ENCODE data around the gene TPCN1. TPM values are rescaled to one million over a fixed set of nuclear protein-coding genes. Genes with fewer than 3 reads are reported as not detected.

The TPCN1 gene
- total and polyA plus RNA-seq, 9 donors = 28.0 to 65.6 (median 47.6) TPM

- no peaks in the 10 kb centered on the region for H3K9me3 ChIP-seq
- no peak overlapping the region for H3K27ac ChIP-seq
- DNase-seq = no peak
- H3K4me1 ChIP-seq (ENCODE audit: insufficient read depth) = peaks cover 9% of the 10 kb centered on the region
- no peak for TF ChIP-seq EP300 (IDR thresholded peaks at IDR 0.05)
- no peak for TF ChIP-seq POLR2A (IDR thresholded peaks at IDR 0.05)
- TF ChIP-seq CTCF (IDR thresholded peaks at IDR 0.05) = no peak
- H3K36me3 ChIP-seq = no peaks in the 10 kb centered on the region
- H3K4me3 ChIP-seq = peak overlapping the region; percentile 38
- 0% methylated on average over 23 of the region's 23 CpGs for WGBS, 3 donors
- intact Hi-C loops (cut with DNase I) = loop anchor here in 1 of 4 donors (2.0 kb wide), 1 partner anchor 48 kb away; no protein-coding TSS in a partner anchor
- no peaks in the 10 kb centered on the region for H3K27me3 ChIP-seq
Measured at GRCh38 chr12:113220593-113221180, 577 bp upstream of the TPCN1 start.

- TF ChIP-seq POLR2A (IDR thresholded peaks at IDR 0.05) = no peak
- no peak for TF ChIP-seq EP300 (IDR thresholded peaks at IDR 0.05)
- no peak for TF ChIP-seq CTCF (IDR thresholded peaks at IDR 0.05)
- Histone ChIP-seq H3K27ac (peak overlapping the region; percentile 76 to 84), H3K9me3 (no peaks in the 10 kb centered on the region), H3K4me1 (ENCODE audit: insufficient read depth) (peaks cover 11% of the 10 kb centered on the region), H3K36me3 (no peaks in the 10 kb centered on the region), H3K27me3 (no peaks in the 10 kb centered on the region), H3K4me3 (peak overlapping the region; percentile 91)
- WGBS, 3 donors = 6 to 12% (median 8%) methylated on average over 12 of the region's 12 CpGs
- no peak for DNase-seq
- intact Hi-C loops (cut with DNase I) = loop anchor here in 1 of 4 donors (2.0 kb wide), 1 partner anchor 47 kb away; no protein-coding TSS in a partner anchor
Measured at GRCh38 chr12:113221997-113222729, 899 bp downstream of the TPCN1 start.

GRCh38 chr12:113222730-113223531 lies 1.7 kb downstream of the TPCN1 start:
- peaks cover 11% of the 10 kb centered on the region for H3K4me1 ChIP-seq (ENCODE audit: insufficient read depth)
- peak; percentile 67 to 74 (median 69) for DNase-seq
- WGBS, 3 donors = 1 to 2% (median 2%) methylated on average over 11 of the region's 11 CpGs

More at GRCh38 chr12:113222730-113223531, 1.7 kb downstream of the TPCN1 start:
- no peaks in the 10 kb centered on the region for H3K9me3 ChIP-seq
- no peaks in the 10 kb centered on the region for H3K36me3 ChIP-seq
- intact Hi-C loops (cut with DNase I) = no loop called here
- no peak for TF ChIP-seq POLR2A (IDR thresholded peaks at IDR 0.05)
- no peak for TF ChIP-seq EP300 (IDR thresholded peaks at IDR 0.05)
- TF ChIP-seq CTCF (IDR thresholded peaks at IDR 0.05) = no peak
- H3K27ac ChIP-seq = peak overlapping the region; percentile 54 to 84
- peak overlapping the region; percentile 91 for H3K4me3 ChIP-seq
- H3K27me3 ChIP-seq = no peaks in the 10 kb centered on the region

All from ovary (tissue), 9 donors.